Left lung (tissue), 10 donors: ENCODE results near the gene KPRP. TPM values are rescaled to one million over a fixed set of nuclear protein-coding genes. Genes with fewer than 3 reads are reported as not detected.
A peak's percentile ranks its signal among the peaks of the same experiment; 100 is the strongest.

Source experiments
- ATAC-seq: fragments of 200-7000 bp; cut with Tn5 transposase; one replicate; pipeline ENCODE4 v1.9.1; 2020; ENCODE audit warnings: moderate library complexity
- DNase-seq, 4 donors: peaks; one replicate each; pipeline ENCODE4 v3.0.0-alpha.2; 2013 to 2020
- H3K27ac ChIP-seq, 2 donors: fragments of 200-600 bp; sonication (generic) in 1 of 2; one replicate each; pipeline versions ENCODE4 v1.5.0 to v1.8.0; 2020 to 2021
- H3K27me3 ChIP-seq, 2 donors: fragments of 200-600 bp; sonication (generic) in 1 of 2; one replicate each; pipeline versions ENCODE4 v1.5.0 to v1.8.0; 2020 to 2021
- H3K36me3 ChIP-seq, 2 donors: fragments of 200-600 bp; sonication (generic) in 1 of 2; one replicate each; pipeline versions ENCODE4 v1.5.0 to v1.8.0; 2020 to 2021
- H3K4me1 ChIP-seq, 2 donors: fragments of 200-600 bp; one replicate each; pipeline ENCODE4 v1.8.0; 2021
- H3K4me3 ChIP-seq, 2 donors: fragments of 200-600 bp; sonication (generic) in 1 of 2; one replicate each; pipeline versions ENCODE4 v1.5.0 to v1.8.0; 2020 to 2021; ENCODE audit warnings: mild to moderate bottlenecking in 1 of 2
- H3K9me3 ChIP-seq, 2 donors: fragments of 200-600 bp; sonication (generic) in 1 of 2; one replicate each; pipeline versions ENCODE4 v1.5.0 to v1.8.0; 2020 to 2021
- intact Hi-C, 2 donors: fragments of 100-400 bp; cut with DNase I; formaldehyde crosslinking; loops; one replicate each; pipeline versions ENCODE4 v1.11.2 to v1.14.2; 2022
- polyA plus RNA-seq, 6 donors: library from polyadenylated mRNA; unstranded; fragments of 120-200 nt; gene quantifications; one replicate each; pipeline ENCODE4 v1.2.1, GENCODE V29; 2013; ENCODE audit not compliant: insufficient read length in 6 of 6
- total RNA-seq, 2 donors: library from RNA; stranded (reverse); fragmentation: NEBNext Ultra II Directional; extraction: Animal tissue kit (Norgen Biotek cat#: 25700); gene quantifications; one replicate each; pipeline ENCODE4 v1.2.1, GENCODE V29; 2021
- TF ChIP-seq, protein P1 (sequence below), 2 donors: fragments of 200-600 bp; sonication (generic) in 1 of 2; IDR thresholded peaks; one replicate each; pipeline versions ENCODE4 v1.5.0 to v1.8.0; 2021; ENCODE audit warnings: antibody characterized with exemption in 2 of 2
- donor health status: DM: no; HTN: yes; CAD: no.
- donor health status: DM: no; HTN: no; CAD: no.

KPRP gene
- total and polyA plus RNA-seq, 8 donors, result not detected

DNA sequence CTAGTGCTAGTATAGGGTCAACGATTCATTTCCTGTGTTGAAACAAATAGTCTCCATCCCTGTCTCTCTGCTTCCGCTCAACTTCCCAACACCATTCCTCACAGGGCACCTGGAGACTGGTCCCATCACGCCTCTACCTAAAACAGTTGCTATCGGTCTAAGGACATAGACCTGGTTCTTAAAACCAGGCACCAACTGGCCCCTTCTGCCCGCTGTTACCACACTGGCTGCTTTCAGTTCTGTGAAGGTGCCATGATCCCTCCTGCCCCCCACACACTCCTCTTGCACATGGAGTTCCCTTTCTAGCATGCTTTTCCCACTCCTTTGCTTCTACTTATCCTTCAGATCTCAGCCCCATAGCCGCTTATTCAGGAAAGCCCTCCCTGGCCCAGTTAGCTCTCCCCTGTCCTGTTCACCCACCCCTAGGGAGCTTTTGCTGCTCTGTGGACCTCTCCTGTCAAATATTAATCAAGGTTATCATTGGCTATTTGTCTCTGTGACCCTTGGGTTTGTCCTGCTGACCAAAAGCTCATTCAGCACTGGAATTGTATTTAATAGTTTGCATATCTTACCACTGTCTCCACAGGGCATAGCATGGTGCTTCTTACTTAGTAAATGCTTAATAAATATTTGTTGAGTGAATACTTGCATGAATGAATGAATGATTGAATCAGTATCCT lies 11.9 kb upstream of the KPRP start:
- ATAC-seq, result no peak
- Histone ChIP-seq H3K4me1 (no peaks in the 10 kb centered on the region), H3K27ac (no peak overlapping the region), H3K9me3 (no peaks in the 10 kb centered on the region), H3K36me3 (no peaks in the 10 kb centered on the region), H3K27me3 (peaks cover 0 to 20% of the 10 kb centered on the region in 2 donors), H3K4me3 (no peak overlapping the region)
- no peak for DNase-seq
- TF ChIP-seq, protein P1, sequence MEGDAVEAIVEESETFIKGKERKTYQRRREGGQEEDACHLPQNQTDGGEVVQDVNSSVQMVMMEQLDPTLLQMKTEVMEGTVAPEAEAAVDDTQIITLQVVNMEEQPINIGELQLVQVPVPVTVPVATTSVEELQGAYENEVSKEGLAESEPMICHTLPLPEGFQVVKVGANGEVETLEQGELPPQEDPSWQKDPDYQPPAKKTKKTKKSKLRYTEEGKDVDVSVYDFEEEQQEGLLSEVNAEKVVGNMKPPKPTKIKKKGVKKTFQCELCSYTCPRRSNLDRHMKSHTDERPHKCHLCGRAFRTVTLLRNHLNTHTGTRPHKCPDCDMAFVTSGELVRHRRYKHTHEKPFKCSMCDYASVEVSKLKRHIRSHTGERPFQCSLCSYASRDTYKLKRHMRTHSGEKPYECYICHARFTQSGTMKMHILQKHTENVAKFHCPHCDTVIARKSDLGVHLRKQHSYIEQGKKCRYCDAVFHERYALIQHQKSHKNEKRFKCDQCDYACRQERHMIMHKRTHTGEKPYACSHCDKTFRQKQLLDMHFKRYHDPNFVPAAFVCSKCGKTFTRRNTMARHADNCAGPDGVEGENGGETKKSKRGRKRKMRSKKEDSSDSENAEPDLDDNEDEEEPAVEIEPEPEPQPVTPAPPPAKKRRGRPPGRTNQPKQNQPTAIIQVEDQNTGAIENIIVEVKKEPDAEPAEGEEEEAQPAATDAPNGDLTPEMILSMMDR (IDR thresholded peaks at IDR 0.05), result no peak
- intact Hi-C loops, result no loop called here

DNA sequence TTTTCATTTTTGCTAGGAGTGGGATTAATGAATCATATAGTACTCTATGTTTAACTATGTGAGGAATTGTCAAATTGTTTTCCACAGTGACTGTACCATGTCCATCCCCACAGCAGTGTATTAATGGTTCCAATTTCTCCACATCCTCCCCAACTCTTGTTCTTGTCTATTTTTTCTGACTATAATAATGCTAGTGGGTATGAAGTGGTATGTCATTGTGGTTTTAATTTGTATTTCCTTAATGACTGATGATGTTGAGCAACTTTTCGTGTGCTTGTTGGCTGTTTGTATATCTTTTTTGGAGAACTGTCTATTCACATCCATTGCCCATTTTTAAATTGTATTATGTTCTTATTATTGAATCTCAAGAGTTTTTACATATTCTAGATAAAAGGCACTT lies 10.0 kb upstream of the KPRP start:
- ATAC-seq (no peak), DNase-seq (no peak)
- intact Hi-C loops, result no loop called here
- Histone ChIP-seq H3K27ac (no peak overlapping the region), H3K4me3 (no peak overlapping the region), H3K27me3 (peaks cover 0 to 20% of the 10 kb centered on the region in 2 donors), H3K36me3 (no peaks in the 10 kb centered on the region), H3K9me3 (no peaks in the 10 kb centered on the region), H3K4me1 (no peaks in the 10 kb centered on the region)
- TF ChIP-seq, protein P1 (IDR thresholded peaks at IDR 0.05), result no peak

DNA sequence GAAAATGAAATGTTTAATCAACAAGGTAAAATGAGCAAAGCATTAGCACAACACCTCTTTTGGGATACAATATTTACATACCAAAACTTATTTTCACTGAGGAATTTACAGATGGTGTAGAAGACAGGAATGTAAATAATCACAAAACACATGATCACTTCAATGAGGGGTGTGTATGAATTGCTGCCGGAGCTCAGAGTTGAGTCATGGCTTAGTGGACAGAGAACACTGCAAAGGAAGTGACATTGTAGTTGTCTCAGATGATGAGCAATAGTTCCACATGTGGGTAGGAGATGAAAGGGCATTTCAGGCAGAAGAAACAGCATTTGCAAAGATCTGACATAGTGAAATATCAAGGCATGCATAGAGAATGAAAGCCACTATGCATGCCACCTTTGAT lies 5.6 kb upstream of the KPRP start:
- TF ChIP-seq, protein P1 (IDR thresholded peaks at IDR 0.05), result no peak
- H3K4me1 ChIP-seq, result no peaks in the 10 kb centered on the region
- no peak overlapping the region for H3K27ac ChIP-seq
- no peak overlapping the region for H3K4me3 ChIP-seq
- H3K27me3 ChIP-seq, result peaks cover 0 to 34% of the 10 kb centered on the region in 2 donors
- peak; percentile 50 for ATAC-seq
- H3K36me3 ChIP-seq, result no peaks in the 10 kb centered on the region
- no peak for DNase-seq
- intact Hi-C loops, result no loop called here
- no peaks in the 10 kb centered on the region for H3K9me3 ChIP-seq

DNA sequence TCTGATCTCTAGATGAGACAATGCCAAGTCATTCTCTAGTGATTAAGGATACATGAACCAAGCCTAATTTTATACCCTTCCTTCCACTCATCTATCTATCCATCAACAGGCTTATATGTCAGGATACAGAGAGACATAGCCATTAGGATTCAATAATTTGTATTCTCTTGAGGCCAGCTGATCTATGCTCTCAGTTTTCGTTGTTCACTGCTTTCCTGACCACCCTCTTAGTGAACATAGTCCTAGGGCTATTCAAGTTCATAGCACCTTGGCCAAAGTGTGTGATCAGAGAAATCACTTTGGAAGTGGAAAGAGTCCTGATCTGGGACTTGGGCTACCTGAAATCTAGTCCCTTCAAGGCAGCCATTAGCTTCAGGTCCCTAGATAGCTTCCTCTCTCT lies 4.2 kb upstream of the KPRP start:
- Histone ChIP-seq H3K36me3 (no peaks in the 10 kb centered on the region), H3K4me1 (no peaks in the 10 kb centered on the region), H3K9me3 (no peaks in the 10 kb centered on the region), H3K4me3 (no peak overlapping the region), H3K27me3 (peaks cover 0 to 37% of the 10 kb centered on the region in 2 donors), H3K27ac (no peak overlapping the region)
- TF ChIP-seq, protein P1 (IDR thresholded peaks at IDR 0.05), result no peak
- ATAC-seq (no peak), DNase-seq (no peak)
- intact Hi-C loops, result no loop called here

DNA sequence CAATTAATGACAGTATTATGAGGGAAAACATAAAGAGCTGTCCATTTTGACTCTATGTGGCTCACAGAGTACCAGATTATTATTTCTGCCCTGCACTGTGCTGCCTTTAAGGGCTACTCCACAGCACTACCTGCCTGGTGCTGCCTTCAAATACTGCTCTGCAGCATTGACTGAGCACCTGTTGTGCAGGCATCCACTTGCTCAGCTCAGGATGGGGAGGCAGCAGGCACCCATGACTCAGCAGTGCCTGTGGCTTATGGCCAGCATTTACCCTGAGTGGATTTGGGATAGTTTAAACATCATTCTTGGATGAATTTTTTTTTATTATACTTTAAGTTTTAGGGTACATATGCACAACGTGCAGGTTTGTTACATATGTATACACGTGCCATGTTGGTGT lies 953 bp upstream of the KPRP start:
- H3K4me1 ChIP-seq, result no peaks in the 10 kb centered on the region
- no peak overlapping the region for H3K27ac ChIP-seq
- no peaks in the 10 kb centered on the region for H3K9me3 ChIP-seq
- H3K36me3 ChIP-seq, result no peaks in the 10 kb centered on the region
- peaks cover 0 to 27% of the 10 kb centered on the region in 2 donors for H3K27me3 ChIP-seq
- H3K4me3 ChIP-seq, result no peak overlapping the region
- TF ChIP-seq, protein P1 (IDR thresholded peaks at IDR 0.05), result no peak
- ATAC-seq (peak; percentile 14), DNase-seq (no peak)
- intact Hi-C loops, result no loop called here
